Measurements from ENCODE around the gene EEF1AKMT1.

The EEF1AKMT1 gene

DNA sequence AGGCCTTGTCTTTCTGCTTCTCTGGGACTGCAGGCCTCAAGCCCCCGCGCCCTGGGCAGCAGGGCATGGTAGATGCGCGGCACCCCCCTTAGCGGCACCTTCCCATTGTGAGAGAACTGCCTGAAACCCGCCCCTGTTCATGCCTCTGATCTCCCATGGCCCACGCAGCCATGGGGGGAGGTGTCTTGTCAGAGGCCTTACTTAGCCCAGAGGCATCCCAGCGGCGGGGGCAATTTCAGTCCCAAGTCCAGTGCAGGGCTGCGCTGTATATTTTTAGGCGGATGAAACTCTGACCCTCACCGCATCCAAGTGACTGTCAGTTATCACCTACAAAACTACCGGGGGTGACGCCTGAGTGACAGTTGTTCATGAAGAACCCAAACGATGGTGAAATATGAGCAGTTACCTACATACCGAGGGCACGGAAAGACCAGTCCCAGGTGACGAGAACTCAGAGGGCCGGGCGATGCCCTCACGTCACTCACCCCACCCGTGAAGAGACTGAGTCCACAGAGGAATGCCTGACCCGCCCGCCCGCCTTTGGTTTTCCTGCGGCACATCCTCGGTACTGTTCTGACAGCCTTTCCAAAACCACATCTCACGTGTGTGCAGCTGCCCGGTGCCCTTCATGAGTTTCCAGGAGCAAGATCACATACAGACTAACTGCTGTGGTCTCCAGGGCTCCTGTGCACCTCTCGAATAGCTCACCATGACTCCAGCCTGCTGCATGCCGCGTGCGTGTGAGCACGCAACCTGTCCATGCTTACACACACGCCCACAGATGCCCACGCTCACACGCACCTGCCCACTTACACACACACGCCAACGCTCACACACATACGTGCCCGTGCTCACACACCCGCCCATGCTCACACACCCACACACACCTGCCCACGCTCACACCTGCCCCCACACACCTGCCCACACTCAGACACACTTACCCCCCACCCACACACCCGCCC, 55.9 kb downstream of the EEF1AKMT1 start:
- DNase-seq: no peak

DNA sequence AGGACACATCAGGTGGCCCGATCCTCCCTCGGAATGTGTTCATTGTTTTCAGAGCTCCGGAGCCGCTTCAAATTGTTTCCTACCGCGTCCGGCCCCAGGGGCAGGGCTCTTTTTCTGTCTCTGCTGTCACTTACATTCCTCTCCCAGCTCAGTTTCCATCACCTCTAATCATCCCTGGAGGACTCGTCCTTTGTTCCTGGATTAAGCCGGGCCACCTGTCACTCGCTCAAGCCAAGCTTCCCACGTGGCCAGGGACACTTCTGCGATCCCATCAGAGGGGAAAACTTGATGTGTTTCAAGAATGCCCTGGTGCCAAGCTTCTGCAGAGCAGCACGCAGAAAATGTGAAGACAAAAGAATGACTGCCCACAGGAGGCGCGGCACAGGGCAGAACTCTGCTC, 56.8 kb downstream of the EEF1AKMT1 start:
- no peak for DNase-seq

DNA sequence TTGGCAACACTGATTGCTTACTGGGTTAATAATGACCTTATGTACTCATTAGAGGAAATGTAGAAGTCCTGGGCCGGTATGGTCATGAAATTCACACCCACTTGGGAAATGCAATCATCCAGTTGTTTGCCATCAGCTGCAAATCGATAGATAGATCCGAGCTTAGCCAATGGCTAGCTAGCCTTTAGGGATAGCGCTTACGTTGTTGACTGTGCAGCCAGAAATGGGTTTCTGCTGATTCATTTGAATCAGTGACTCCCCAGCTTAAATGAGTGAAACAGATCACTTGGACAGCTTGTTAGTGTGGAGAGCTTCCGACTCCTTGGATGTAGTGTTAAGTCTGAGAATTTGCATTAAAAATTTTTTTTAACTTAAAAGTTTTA, 58.4 kb downstream of the EEF1AKMT1 start:
- DNase-seq: no peak

DNA sequence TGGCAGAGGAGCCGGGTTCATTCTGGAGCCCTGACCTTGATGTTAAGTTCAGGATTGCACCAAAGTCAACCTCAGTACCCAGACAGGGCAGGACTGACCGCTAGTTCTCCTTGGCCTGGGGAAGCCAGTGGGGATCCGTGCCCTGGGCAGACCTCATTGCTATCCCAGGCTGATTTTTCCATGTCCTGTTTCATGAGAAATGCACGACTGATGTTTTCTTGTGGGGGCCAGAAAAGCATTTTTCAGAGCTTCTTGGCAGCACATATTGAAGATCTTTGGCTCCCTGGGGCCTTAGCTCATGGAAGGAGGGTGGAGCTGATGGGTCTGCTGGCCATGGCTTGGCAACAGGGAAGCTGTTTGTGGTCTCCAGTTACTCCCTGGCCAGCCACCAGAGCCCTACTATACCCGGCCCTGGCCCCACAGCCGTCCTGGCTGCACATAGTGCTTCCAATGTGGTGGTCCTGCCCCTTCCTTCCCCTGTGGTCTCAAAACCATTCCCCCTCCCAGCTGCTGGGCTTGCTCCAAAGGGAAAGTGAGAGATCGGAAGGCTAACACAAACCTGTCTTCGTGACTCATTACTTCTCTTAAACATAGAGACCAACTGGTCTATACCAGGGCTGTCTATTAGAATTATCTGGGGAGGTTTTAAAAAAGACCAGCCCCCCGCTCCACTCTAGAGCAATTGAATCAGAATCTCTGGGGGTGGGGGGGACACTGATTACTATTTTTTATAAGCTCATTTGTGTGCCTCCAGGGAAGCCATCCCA, 59.0 kb downstream of the EEF1AKMT1 start:
- DNase-seq: no peak

DNA sequence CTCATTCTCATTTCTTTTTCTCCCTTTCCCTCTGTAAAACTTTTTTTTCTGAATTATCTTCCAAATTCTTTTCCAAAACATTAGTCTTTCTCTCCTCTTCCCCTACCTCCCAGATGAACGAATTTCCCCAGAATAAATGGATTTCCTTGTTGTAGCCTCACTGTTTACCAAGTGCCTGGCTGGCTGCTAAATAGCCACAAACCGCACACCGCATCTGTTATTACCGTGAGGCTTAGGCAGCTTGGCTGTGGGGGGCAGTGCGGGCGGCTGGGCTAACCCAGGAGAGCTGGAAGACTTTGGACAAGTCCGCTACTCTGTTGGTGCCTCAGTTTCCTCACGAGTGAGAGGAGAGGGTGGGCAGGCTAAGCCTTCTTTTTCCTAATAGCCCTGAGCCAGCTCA, 59.6 kb downstream of the EEF1AKMT1 start:
- DNase-seq: no peak

DNA sequence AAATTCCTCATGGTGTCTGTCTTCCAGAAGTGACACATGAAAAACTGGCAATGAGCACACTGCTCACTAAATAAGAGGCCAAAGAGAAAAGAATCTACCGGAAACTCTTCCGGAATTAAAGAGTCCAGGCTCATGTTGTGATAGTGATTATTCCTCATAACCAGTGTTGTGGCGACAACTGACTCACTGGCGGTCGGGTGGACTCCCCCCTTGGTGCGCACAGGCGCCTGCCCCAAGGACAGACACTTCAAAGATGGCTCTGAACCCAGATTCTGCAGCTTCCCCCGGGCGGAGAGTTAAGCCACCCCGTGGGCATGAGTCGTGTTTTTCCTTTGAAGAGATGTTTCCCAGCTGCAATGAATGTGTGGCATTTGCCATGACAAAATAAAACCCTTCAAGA, 60.0 kb downstream of the EEF1AKMT1 start:
- no peak for DNase-seq

DNA sequence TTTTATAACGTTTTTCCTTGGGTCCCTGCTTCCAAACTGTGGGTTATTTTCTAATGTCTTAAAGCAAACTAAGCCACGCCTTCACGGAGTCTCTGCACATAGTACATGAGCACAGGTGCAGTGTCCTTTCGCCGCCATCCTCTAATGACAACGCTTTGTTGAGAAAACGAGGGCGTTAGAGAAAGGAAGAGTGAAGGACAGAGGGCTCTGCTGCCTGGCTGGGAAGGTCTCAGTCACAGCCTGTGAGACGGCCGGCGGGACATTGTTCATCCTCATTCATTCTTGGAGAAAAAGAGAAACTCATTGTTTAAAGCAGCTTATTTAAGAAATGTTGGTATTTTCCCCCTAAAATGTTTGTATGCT, 60.8 kb downstream of the EEF1AKMT1 start:
- DNase-seq: no peak

DNA sequence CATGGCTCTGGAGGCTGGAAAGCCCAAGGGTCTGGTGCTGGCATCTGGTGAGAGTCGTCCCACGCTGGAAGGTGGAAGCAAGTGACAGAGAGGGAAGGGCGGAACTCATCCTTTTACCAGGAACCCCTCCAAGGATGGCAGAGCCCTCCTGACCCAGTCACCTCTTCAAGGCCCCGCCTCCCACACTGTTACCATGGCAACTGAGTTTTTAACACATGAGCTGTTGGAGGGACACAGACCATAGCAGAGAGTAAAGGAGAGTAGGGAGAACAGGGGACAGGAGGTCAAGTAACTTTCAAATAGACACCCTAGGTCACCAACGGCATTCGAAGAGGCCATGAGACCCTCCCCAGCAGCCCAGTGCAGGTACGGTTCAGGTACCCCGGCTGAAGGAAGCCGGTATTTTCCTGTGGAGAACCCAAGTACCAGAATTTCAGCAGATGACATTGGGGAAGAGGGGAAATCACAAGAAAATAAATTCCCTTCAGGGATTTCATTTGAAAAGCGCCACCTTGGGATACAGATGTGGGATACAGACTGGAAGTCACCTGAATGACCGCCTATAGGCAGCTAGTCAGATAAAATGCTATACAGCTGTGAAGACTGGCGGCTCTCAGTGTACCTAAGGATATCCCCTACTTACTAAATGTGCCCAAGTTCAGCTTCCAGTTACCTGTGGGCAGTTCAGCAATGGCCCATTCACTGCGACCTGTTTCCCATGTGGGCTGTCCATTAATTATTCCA, 62.3 kb downstream of the EEF1AKMT1 start:
- DNase-seq: no peak

- no peak for DNase-seq
Measured at GRCh38 chr13:20709782-20710181, 64.0 kb downstream of the EEF1AKMT1 start.

DNA sequence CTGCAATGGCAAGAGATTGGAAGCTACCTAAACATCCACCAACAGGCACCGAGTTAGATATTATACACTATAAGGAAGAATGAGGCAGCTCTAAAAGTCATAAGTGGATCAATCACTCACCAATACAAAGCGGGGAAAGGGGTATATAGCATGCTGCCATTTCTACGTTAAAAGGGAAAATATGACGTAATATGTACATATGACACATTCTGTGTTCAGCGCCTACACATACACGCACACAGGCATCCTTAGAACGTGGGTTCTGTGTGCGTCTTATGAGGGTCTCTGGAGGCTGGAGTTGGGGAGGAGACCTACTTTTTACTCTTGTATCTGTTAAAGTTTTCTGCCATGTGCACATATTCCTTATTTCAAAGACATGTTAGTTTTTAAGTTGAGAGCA, 64.4 kb downstream of the EEF1AKMT1 start:
- no peak for DNase-seq

GRCh38 chr13:20708216-20708615, 65.5 kb downstream of the EEF1AKMT1 start:
- DNase-seq: no peak

DNA sequence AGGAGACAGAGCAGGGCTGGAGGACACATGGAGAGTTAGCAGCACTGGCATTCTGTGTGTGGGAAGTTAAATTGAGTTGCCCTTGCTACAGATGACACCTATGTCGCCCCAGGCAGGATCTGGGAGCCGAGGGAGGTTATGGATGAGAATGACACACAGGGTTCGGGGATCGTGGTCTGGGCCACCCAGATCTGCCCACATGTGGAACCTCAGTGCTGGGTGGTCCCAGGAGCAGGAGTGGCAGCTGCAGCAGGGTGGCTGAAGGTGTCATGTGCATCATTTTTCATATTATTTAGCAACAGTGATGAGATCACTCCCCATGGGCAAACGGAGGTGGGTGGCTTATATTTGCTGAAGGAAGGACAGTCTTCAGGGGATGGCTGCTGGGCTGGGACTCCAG, 67.1 kb downstream of the EEF1AKMT1 start:
- DNase-seq: no peak

- no peak for DNase-seq
Measured at GRCh38 chr13:20704459-20705069, 69.2 kb downstream of the EEF1AKMT1 start.

DNA sequence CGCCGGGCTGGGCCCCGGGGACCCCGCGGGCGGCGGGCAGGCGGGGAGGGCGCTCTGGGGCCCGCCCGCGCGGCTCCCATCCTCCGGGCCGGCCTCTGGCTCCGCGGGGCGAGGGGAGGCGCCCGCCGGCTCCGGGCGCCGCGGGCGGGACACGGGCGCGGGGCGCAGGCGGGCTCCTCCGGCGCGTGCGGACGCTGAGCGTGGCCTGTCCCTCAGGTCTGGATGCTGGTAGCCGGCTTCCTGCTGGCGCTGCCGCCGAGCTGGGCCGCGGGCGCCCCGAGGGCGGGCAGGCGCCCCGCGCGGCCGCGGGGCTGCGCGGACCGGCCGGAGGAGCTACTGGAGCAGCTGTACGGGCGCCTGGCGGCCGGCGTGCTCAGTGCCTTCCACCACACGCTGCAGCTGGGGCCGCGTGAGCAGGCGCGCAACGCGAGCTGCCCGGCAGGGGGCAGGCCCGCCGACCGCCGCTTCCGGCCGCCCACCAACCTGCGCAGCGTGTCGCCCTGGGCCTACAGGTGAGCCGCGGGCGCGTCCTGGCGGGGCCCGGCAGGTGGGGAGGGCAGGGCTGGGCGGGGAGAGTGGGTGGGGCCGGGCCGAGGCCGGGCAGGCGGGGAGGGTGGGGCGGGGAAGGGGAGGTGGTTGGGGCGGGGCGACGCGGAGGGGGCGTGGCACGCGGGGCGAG, 69.8 kb downstream of the EEF1AKMT1 start:
- DNase-seq: peak; percentile 82

- peak; percentile 37 for DNase-seq
Measured at GRCh38 chr13:20702915-20703779, 70.6 kb downstream of the EEF1AKMT1 start, which contains the start of gene IL17D. Gene IL17D, plus strand, starts transcription at chr13:20703699. Its CDS starts 303 bp downstream, at chr13:20704002.

DNA sequence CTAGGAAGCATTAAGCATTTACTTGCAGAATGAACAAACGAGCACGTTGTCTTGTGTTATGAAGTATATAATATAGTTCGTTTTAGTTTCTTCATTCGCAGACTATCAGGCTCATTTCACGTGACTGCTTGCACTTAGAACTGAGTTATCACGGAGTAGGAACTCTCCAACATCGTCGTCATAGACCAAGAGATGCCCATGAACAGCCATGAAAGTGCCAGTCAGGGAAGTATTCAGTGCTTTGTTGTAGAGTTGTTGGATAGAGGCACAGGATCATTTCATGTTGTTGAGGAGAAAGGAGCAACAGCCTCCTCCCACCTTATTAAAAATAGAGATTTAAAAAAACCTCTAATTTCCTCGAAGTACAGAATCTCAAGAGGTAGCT, 71.2 kb downstream of the EEF1AKMT1 start:
- DNase-seq: no peak

DNA sequence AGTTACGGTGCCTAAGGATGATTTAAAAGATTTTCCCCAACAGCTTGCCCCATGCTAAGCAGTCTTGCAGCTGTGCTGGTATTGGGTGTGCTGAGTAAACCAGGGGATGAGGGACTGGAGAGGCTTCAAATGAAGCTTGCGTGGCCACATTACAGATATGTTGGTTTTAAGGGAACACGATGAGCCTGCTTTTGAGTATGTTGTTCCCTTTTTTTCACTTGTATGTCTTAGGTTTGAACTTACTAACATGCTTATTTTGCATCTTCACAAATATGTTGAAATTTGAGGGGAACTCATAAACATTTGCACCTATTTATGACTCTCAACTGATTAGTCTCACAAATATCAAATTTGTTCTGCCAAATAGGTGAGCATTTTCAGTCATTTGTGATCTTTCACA, 72.3 kb downstream of the EEF1AKMT1 start:
- no peak for DNase-seq

DNA sequence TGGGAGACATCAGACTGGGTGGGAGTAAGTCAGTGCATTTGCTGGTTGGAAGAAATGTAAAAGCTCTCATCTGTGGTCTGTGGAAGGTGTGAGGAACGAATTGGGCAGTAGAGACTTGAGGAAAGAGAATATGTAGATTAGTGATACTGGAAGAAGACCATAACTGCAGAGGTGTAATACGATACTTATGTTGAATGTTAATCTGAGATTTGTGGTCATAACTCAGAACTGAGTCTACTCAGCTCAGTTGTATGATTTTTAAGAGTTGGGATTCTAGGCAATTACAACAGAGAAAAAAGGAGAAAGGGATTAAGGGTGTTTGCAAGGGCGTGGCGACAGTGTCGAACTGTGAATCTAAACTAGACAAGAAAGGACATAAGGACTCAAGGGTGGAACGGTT, 73.5 kb downstream of the EEF1AKMT1 start:
- DNase-seq: no peak

- DNase-seq: no peak
Measured at GRCh38 chr13:20699715-20700114, 74.0 kb downstream of the EEF1AKMT1 start.

DNA sequence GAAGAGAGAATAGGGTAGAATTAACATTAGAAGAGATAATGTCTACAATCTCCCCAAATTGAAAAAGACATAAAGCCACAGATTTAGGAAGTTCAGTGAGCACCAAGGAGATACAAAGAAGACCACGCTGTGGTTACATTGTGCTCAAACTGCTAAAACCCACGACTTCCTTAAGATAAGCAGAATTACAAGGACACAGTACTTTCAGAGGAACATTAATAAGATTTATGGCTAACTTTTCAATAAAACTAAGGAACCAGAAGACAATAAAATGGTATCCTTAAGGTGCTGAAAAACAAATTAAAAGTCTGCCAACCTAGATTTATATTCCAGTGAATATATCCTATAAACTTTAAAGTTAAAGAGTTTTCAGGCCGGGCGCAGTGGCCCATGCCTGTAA, 77.7 kb downstream of the EEF1AKMT1 start:
- DNase-seq: no peak

DNA sequence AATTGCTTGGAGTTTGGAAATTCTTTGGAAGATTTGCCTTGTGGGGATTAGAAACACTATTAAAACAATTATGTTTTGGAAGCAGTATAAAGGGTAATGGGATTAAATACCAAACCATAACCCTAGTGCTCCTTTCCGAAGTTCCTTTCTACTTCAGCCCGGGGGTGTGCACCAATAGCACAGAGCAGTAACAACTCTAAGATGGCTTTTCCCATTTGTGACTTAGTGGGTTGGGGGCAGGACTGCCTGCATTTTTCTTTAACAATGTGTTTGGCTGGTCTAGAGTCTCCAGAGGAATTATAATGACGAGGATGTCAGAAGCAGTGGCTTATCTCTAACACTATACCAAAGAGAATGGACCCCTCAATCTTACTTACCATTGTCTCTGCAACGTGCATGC, 82.1 kb downstream of the EEF1AKMT1 start:
- DNase-seq: no peak
